Thyroid gland (tissue), 4 donors: Measurements from ENCODE around the gene TCF7L2.

Experiments used
- CTCF ChIP-seq, 6 experiments: fragments of 200-600 bp in 3 of 6; fragments of 450-650 bp in 3 of 6; sonication (generic) in 3 of 6; IDR thresholded peaks; one replicate each; pipeline ENCODE4 v1.5.1; 2016 to 2019; ENCODE audit warnings: antibody characterized with exemption in 6 of 6, mild to moderate bottlenecking in 2 of 6, inconsistent platforms in 1 of 6, moderate library complexity in 1 of 6
- POLR2A ChIP-seq, 2 donors: fragments of 450-650 bp; IDR thresholded peaks; one replicate each; pipeline ENCODE4 v1.6.1; 2017; ENCODE audit warnings: antibody characterized with exemption in 2 of 2, mild to moderate bottlenecking in 2 of 2, moderate library complexity in 1 of 2

- no peak for TF ChIP-seq CTCF (IDR thresholded peaks at IDR 0.05)
- no peak for TF ChIP-seq POLR2A (IDR thresholded peaks at IDR 0.05)
These were observed 117.5 kb downstream of the TCF7L2 start for GRCh38 chr10:113067501-113067900.
